ENCODE measurements around the gene UVRAG. TPM values are rescaled to one million over a fixed set of nuclear protein-coding genes. Genes with fewer than 3 reads are reported as not detected.

UVRAG gene
- total RNA-seq, 1 donor from 2014 or later: 14.7 TPM

DNA sequence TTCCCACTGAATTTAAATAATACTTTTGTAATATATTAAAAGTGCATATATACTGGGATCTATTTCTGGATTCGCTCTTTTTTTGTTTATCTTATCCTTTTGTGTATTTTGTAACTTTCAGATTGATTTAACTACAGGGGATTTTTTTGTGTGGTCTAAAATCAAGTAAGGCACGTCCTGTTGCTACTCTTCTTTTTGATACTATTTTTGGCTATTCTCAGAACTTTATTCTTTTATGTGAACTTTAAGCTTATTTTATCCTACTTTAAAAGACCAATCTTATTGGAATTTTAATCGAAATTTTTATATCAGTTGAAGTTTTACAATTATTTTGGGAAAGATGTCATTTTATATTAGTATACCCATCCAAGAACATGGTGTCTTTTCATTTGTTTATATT, 106.8 kb downstream of the UVRAG start:
- no peak for TF ChIP-seq CTCF (IDR thresholded peaks at IDR 0.05)
- TF ChIP-seq POLR2A (IDR thresholded peaks at IDR 0.05): no peak
- TF ChIP-seq POLR2AphosphoS5 (IDR thresholded peaks at IDR 0.05; ENCODE audit: insufficient read depth in 1 of 2, low read depth in 1 of 2): no peak
- Histone ChIP-seq H3K4me1 (peaks cover 35% of the 10 kb centered on the region), H3K4me3 (no peak overlapping the region), H3K9me3 (no peaks in the 10 kb centered on the region), H3K27me3 (no peaks in the 10 kb centered on the region), H3K36me3 (peaks cover 0 to 7% of the 10 kb centered on the region in 2 donors), H3K27ac (no peak overlapping the region)
- no peak for DNase-seq (ENCODE audit: extremely low spot score in 2 of 2)
- intact Hi-C loops (cut with DNase I): no loop called here

DNA sequence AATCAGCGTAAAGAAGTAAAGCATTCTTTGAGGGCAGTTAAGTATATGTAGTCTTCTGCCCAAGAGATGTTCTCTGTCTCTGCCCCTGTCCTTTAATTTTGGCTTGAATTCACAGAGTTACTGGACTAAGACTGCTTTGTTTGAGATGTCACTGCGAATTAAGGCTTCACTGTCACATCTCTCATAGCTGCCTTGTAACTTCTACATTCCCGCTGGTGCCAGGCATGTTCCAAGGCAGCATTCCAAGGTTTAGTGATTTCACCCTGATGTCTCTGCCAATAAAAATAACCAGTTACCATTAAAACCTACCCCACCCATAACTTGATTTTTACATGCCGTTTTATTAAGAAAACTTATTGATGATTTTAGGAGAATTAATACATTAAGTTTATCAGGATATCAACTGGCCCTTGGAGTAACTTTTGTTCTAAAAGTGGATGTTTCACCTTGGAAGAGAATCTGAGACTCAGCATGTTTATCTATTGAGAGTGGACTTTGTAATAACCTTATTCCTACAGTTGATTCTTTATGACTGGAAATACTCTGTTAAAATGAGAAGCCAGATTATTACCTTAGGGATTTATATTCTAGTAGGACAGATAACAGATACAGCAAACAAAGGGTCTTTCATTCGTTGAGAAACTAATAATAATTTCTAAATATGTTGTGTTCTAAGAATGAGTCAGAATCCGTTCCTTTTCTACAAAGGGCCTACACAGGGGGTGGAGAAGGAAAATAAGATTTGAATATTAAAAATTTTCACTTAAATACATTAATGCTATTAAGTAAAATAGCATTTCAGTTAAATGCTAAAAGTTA, 110.2 kb downstream of the UVRAG start:
- DNase-seq (ENCODE audit: extremely low spot score in 2 of 2): no peak
- intact Hi-C loops (cut with DNase I): no loop called here
- Histone ChIP-seq H3K36me3 (no peaks in the 10 kb centered on the region), H3K4me1 (peaks cover 30% of the 10 kb centered on the region), H3K9me3 (no peaks in the 10 kb centered on the region), H3K27me3 (no peaks in the 10 kb centered on the region), H3K27ac (no peak overlapping the region), H3K4me3 (no peak overlapping the region)
- no peak for TF ChIP-seq POLR2AphosphoS5 (IDR thresholded peaks at IDR 0.05; ENCODE audit: insufficient read depth in 1 of 2, low read depth in 1 of 2)

DNA sequence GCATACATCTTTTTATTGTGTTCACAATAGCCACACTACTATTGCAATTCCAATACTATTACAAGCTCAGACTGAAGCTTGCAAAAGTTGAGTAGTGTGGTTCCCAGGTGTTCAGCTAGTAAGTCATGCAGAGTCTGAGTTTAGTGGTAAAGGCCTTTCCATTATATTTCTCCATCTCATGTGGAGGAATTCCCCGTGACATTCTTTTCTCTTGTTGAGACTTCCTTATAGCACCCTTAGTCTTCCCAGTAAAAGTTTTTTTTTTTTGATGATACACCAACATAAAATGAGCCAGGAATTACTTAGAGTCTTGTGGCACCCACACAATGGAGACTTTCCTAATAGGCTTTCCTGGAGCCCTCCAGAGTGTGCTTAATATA, 110.8 kb downstream of the UVRAG start:
- no peak overlapping the region for H3K27ac ChIP-seq
- H3K4me3 ChIP-seq: no peak overlapping the region
- TF ChIP-seq POLR2AphosphoS5 (IDR thresholded peaks at IDR 0.05; ENCODE audit: insufficient read depth in 1 of 2, low read depth in 1 of 2) (no peak), CTCF (IDR thresholded peaks at IDR 0.05) (no peak), POLR2A (IDR thresholded peaks at IDR 0.05) (no peak)
- intact Hi-C loops (cut with DNase I): no loop called here
- H3K36me3 ChIP-seq: no peaks in the 10 kb centered on the region
- no peaks in the 10 kb centered on the region for H3K27me3 ChIP-seq
- no peak for DNase-seq (ENCODE audit: extremely low spot score in 2 of 2)
- no peaks in the 10 kb centered on the region for H3K9me3 ChIP-seq
- H3K4me1 ChIP-seq: peaks cover 30% of the 10 kb centered on the region

DNA sequence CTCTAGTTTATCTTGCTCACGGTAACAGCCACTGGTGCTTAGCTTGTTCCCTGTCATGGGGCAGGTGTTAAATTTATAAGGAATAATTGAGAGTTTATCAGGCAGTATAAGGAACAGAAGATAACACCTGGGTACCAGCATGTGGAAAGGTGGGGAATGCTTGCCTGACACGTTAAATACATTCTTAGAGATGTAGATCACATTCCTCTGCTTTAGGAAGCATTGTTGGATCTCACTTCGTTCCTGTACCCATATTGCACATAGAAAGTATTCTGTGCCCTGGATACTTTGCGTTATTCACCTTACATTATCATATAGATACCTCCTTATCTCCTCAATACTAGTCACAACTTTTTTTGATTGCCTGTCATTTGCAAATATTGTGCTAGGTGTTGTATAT, 114.7 kb downstream of the UVRAG start:
- H3K36me3 ChIP-seq: no peaks in the 10 kb centered on the region
- H3K4me3 ChIP-seq: no peak overlapping the region
- H3K9me3 ChIP-seq: no peaks in the 10 kb centered on the region
- H3K4me1 ChIP-seq: peaks cover 25% of the 10 kb centered on the region
- intact Hi-C loops (cut with DNase I): no loop called here
- H3K27ac ChIP-seq: no peak overlapping the region
- TF ChIP-seq POLR2A (IDR thresholded peaks at IDR 0.05) (no peak), POLR2AphosphoS5 (IDR thresholded peaks at IDR 0.05; ENCODE audit: insufficient read depth in 1 of 2, low read depth in 1 of 2) (no peak), CTCF (IDR thresholded peaks at IDR 0.05) (no peak)
- no peak for DNase-seq (ENCODE audit: extremely low spot score in 2 of 2)
- no peaks in the 10 kb centered on the region for H3K27me3 ChIP-seq

DNA sequence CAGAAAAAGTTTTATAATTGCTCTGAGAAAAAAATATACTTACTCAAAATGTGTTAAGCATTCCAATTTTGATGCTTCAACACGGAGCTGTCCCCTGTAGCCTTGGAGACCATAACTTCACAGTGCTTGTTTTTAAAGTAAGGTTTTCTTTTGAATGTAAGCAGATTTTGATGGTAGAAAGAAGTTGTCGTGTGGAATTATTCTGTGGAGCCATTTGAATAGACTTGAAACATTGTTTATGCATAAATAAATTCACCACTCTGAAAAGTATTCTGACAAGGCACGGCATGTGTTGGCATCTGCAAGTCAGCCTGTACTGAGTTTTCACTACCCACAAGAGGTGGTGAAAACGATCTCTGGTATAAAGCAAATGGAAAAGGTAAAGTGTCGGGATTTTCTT, 115.5 kb downstream of the UVRAG start:
- no peak for TF ChIP-seq CTCF (IDR thresholded peaks at IDR 0.05)
- TF ChIP-seq POLR2AphosphoS5 (IDR thresholded peaks at IDR 0.05; ENCODE audit: insufficient read depth in 1 of 2, low read depth in 1 of 2): no peak
- TF ChIP-seq POLR2A (IDR thresholded peaks at IDR 0.05): no peak
- intact Hi-C loops (cut with DNase I): no loop called here
- DNase-seq (ENCODE audit: extremely low spot score in 2 of 2): no peak
- Histone ChIP-seq H3K36me3 (no peaks in the 10 kb centered on the region), H3K4me1 (peaks cover 17% of the 10 kb centered on the region), H3K27me3 (no peaks in the 10 kb centered on the region), H3K4me3 (no peak overlapping the region), H3K27ac (no peak overlapping the region), H3K9me3 (no peaks in the 10 kb centered on the region)
